Chondrocyte (in vitro differentiated cells): ENCODE results near the gene ACOX2. TPM values are rescaled to one million over a fixed set of nuclear protein-coding genes. Genes with fewer than 3 reads are reported as not detected.

Experiments
- DNase-seq: peaks from one replicate; pipeline ENCODE4 v3.0.0; 2021; ENCODE audit warnings: mixed read lengths, low spot score
- H3K27ac Mint-ChIP-seq: one replicate; pipeline ENCODE4 v1.8.0; 2021; ENCODE audit warnings: mild to moderate bottlenecking, moderate library complexity, mixed read lengths; ENCODE audit not compliant: unreplicated experiment
- H3K27me3 Mint-ChIP-seq: 2 replicates; pipeline ENCODE4 v1.8.0; 2021; ENCODE audit warnings: low read depth, mixed read lengths
- H3K36me3 Mint-ChIP-seq: 2 replicates; pipeline ENCODE4 v1.8.0; 2021; ENCODE audit warnings: low read depth, mixed read lengths
- H3K4me1 Mint-ChIP-seq: 2 replicates; pipeline ENCODE4 v1.8.0; 2021; ENCODE audit warnings: low read depth, mild to moderate bottlenecking, mixed read lengths
- H3K4me3 Mint-ChIP-seq: one replicate; pipeline ENCODE4 v1.8.0; 2021; ENCODE audit warnings: mild to moderate bottlenecking, moderate library complexity, mixed read lengths; ENCODE audit not compliant: unreplicated experiment
- H3K9me3 Mint-ChIP-seq: 2 replicates; pipeline ENCODE4 v1.8.0; 2021; ENCODE audit warnings: low read depth, mixed read lengths
- CTCF ChIP-seq: fragments of 200-600 bp; sonication (generic); IDR thresholded peaks from 2 replicates; pipeline ENCODE4 v1.5.0; 2021; ENCODE audit warnings: antibody characterized with exemption, mild to moderate bottlenecking, moderate library complexity
- total RNA-seq: library from RNA; stranded (reverse); gene quantifications from 3 replicates; pipeline ENCODE4 v1.2.1, GENCODE V29; 2021

Gene ACOX2
- total RNA-seq, 1 donor from 2014 or later = 0.57 TPM

DNA sequence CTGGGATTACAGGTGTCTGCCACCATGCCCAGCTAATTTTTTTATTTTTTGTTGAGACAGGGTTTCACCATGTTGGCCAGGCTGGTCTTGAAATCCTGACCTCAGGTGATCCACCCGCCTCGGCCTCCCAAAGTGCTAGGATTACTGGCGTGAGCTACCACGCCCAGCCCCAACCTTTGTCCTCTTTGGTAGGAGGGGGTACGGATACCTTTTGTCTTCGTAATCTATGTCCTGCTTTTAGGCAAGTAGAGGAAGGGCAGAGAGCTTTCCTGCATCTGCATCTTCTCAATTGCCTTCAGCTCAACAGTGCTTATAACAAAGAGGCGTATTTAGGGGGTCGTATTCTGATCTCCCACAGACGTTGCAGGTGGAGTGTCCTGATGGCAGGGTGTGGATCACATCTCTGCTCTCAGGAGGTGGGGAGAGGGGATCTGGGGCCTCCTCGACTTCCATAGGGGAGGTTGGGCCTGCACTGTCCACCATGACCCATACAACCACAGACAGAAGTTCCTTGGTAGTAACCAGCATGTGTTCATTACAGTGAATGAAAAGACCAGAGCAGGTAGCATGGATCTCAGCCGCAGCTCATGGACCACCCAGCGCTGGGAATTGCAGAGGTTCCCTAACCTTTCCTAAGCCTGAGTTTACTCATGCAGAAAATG is 66.5 kb downstream of the ACOX2 start:
- TF ChIP-seq CTCF = no peak
- H3K36me3 Mint-ChIP-seq = no peaks in the 10 kb centered on the region
- no peaks in the 10 kb centered on the region for H3K27me3 Mint-ChIP-seq
- no peaks in the 10 kb centered on the region for H3K9me3 Mint-ChIP-seq
- DNase-seq = no peak
- peaks cover 41% of the 10 kb centered on the region for H3K4me1 Mint-ChIP-seq
- H3K27ac Mint-ChIP-seq = peak overlapping the region; percentile 55
- no peak overlapping the region for H3K4me3 Mint-ChIP-seq

GRCh38 chr3:58469096-58469495 is 67.9 kb downstream of the ACOX2 start:
- Mint-ChIP-seq H3K27me3 (no peaks in the 10 kb centered on the region), H3K4me1 (peaks cover 39% of the 10 kb centered on the region), H3K36me3 (no peaks in the 10 kb centered on the region), H3K9me3 (no peaks in the 10 kb centered on the region), H3K27ac (no peak overlapping the region), H3K4me3 (no peak overlapping the region)
- DNase-seq = no peak
- no peak for TF ChIP-seq CTCF

GRCh38 chr3:58466899-58467563 is 70.0 kb downstream of the ACOX2 start:
- no peaks in the 10 kb centered on the region for H3K36me3 Mint-ChIP-seq
- H3K9me3 Mint-ChIP-seq = no peaks in the 10 kb centered on the region
- peaks cover 41% of the 10 kb centered on the region for H3K4me1 Mint-ChIP-seq
- no peaks in the 10 kb centered on the region for H3K27me3 Mint-ChIP-seq
- no peak overlapping the region for H3K27ac Mint-ChIP-seq
- no peak for DNase-seq
- no peak for TF ChIP-seq CTCF
- H3K4me3 Mint-ChIP-seq = no peak overlapping the region

DNA sequence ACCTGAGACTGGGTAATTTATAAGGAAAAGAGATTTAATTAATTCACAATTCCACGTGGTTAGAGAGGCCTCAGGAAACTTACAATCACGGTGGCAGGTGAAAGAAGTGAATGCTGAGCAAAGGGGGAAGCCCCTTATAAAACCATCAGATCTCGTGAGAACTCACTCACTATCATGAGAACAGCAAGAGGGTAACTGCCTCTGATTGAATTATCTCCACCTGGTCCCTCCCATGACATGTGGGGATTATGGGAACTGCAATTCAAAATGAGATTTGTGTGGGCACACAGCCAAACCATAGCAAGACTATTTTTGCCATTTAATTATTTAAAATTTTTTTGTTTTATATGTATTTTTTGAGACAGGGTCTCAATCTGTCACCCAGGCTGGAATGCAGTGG is 72.1 kb downstream of the ACOX2 start:
- no peak overlapping the region for H3K4me3 Mint-ChIP-seq
- H3K27me3 Mint-ChIP-seq = no peaks in the 10 kb centered on the region
- peak; percentile 30 for TF ChIP-seq CTCF
- no peak for DNase-seq
- H3K4me1 Mint-ChIP-seq = peaks cover 19% of the 10 kb centered on the region
- H3K9me3 Mint-ChIP-seq = no peaks in the 10 kb centered on the region
- no peaks in the 10 kb centered on the region for H3K36me3 Mint-ChIP-seq
- no peak overlapping the region for H3K27ac Mint-ChIP-seq

GRCh38 chr3:58463942-58464271 is 73.1 kb downstream of the ACOX2 start:
- Mint-ChIP-seq H3K27ac (peak overlapping the region; percentile 32), H3K9me3 (no peaks in the 10 kb centered on the region), H3K36me3 (no peaks in the 10 kb centered on the region), H3K4me1 (peaks cover 17% of the 10 kb centered on the region), H3K4me3 (no peak overlapping the region), H3K27me3 (no peaks in the 10 kb centered on the region)
- peak; percentile 57 for TF ChIP-seq CTCF
- no peak for DNase-seq
